GM19035 (cell line): ENCODE results near the gene ICE2.

Source experiments
- ATAC-seq: cut with Tn5 transposase; IDR thresholded peaks from one replicate; pipeline ENCODE4 v1.9.1; 2021; ENCODE audit not compliant: unreplicated experiment

The ICE2 gene

GRCh38 chr15:60507596-60508424, 28.9 kb upstream of the ICE2 start:
- peak; percentile 82 for ATAC-seq

GRCh38 chr15:60496853-60497252, 17.9 kb upstream of the ICE2 start:
- ATAC-seq: no peak

- no peak for ATAC-seq
Measured at GRCh38 chr15:60494108-60494507, 15.2 kb upstream of the ICE2 start.

GRCh38 chr15:60493166-60493565, 14.2 kb upstream of the ICE2 start:
- no peak for ATAC-seq

GRCh38 chr15:60486742-60487141, 7.8 kb upstream of the ICE2 start:
- ATAC-seq: no peak

GRCh38 chr15:60485365-60486055, 6.6 kb upstream of the ICE2 start:
- no peak for ATAC-seq

- ATAC-seq: no peak
Measured at GRCh38 chr15:60483042-60483441, 4.1 kb upstream of the ICE2 start.

GRCh38 chr15:60480888-60481287, 1.9 kb upstream of the ICE2 start:
- ATAC-seq: no peak

GRCh38 chr15:60480149-60480548, 1.2 kb upstream of the ICE2 start:
- no peak for ATAC-seq

GRCh38 chr15:60479361-60480110, 594 bp upstream of the ICE2 start:
- ATAC-seq: peak; percentile 3

GRCh38 chr15:60477916-60478565, 901 bp downstream of the ICE2 start:
- no peak for ATAC-seq

GRCh38 chr15:60477164-60477563, 1.8 kb downstream of the ICE2 start:
- ATAC-seq: no peak

GRCh38 chr15:60476713-60477112, 2.2 kb downstream of the ICE2 start:
- ATAC-seq: no peak

- no peak for ATAC-seq
Measured at GRCh38 chr15:60473135-60473534, 5.8 kb downstream of the ICE2 start.

- no peak for ATAC-seq
Measured at GRCh38 chr15:60471314-60471713, 7.6 kb downstream of the ICE2 start.

GRCh38 chr15:60469893-60470641, 8.9 kb downstream of the ICE2 start:
- ATAC-seq: no peak

- ATAC-seq: no peak
Measured at GRCh38 chr15:60464836-60465630, 13.9 kb downstream of the ICE2 start.

- ATAC-seq: no peak
Measured at GRCh38 chr15:60462027-60462426, 16.9 kb downstream of the ICE2 start.

GRCh38 chr15:60460931-60461330, 18.0 kb downstream of the ICE2 start:
- ATAC-seq: no peak

- ATAC-seq: no peak
Measured at GRCh38 chr15:60458721-60459120, 20.2 kb downstream of the ICE2 start.
